Esophagus mucosa (tissue), 1 donor: ENCODE results near the gene RASGRF2. TPM values are rescaled to one million over a fixed set of nuclear protein-coding genes. Genes with fewer than 3 reads are reported as not detected.

Experiments
- ATAC-seq: fragments of 200-7000 bp; cut with Tn5 transposase; one replicate; pipeline ENCODE4 v1.9.1; 2020
- total RNA-seq: library from RNA; stranded (reverse); gene quantifications from one replicate; pipeline ENCODE4 v1.2.4, GENCODE V29; 2023
- donor health status: DM: yes; HTN: yes; CAD: no.

Gene RASGRF2
- total RNA-seq, 1 donor from 2014 or later = 1.1 TPM

DNA sequence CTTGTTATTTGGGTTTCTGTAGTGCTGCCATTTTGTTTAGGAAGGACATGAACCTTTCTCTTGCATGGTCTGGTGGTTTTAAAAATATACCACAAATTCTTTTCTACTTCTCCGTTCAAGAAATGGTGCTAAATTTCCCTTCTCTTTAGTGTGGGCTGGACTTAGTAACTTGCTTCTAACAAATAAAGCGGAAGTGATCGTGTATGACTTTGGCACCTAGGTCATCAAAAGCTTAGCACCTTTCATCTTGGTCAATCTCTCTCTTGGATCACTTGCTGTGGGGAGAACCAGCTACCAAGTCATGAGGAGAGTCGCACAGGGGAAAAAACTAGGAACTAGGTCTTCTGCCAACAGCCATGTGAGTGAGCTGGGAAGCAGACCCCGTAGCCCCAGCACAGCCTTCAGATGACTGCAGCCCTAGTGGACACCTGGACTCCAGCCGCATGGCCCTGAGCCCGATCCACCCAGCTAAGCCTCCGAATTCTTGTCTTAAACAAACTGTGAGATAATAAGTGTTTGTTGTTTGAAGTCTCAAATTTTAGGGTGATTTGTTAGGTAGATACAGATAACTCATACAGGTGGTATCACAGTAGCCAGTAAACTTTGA lies 185.3 kb downstream of the RASGRF2 start:
- ATAC-seq = no peak

GRCh38 chr5:81146031-81146430 lies 185.9 kb downstream of the RASGRF2 start:
- no peak for ATAC-seq

DNA sequence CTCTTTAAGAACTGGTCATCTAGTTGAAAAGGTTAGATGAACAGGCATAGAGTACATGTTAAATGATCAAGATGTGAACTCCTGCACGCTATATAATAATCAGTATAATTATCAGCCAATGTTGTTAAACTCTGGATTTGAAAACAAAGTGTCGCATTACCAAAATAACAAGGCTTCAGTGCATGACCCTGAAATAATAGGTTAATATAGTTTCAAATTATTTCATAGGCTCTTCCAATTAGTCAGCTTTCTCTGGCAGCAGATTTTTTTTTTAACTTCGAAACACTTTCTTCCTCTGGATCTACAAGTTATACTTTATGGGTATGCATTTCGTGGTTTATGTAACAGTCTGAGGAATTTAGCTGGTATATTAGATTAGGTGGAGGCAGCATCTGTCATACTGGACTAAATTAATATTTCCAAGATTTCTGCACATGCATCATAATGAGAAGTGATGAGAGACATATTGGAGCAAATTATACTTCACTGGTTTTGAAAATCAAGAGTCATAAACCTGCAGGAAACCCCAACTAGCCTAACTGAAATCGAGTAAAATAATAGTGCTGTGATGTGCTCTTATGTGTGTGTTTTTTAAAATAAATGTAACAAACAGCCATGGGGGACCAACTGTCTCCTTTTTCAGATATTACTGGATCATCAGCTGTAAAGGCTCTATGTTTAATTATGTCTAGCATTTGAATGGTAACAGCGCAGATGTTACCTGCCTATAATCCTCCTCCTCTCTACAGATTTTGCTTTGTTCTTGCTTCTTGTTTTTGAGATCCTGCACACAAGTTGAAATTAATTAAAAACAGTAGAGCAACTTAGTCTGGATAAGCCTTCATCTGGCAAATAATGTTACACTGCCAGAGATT lies 187.1 kb downstream of the RASGRF2 start:
- ATAC-seq = no peak

- no peak for ATAC-seq
Measured at GRCh38 chr5:81147886-81148571, 187.9 kb downstream of the RASGRF2 start.

DNA sequence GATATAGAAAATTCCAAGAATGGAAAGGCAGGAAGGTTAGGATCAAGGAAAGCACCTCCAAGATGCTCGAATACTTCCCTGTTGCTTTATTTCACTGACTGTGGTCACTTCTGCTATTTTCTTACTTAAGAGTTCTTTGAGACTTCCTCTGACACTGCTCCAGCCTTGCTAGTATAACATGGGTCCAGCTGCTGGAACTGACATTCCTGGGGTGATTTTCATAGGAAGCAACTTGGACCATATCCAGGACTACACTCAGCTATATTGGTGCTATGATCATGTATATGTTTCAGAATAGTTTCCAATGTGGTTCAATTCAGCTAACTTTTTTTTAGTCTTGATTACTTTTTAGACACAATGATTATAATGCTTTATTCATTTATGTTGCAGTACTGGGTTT lies 191.4 kb downstream of the RASGRF2 start:
- ATAC-seq = no peak

GRCh38 chr5:81154725-81155124 lies 194.6 kb downstream of the RASGRF2 start:
- ATAC-seq = no peak

- no peak for ATAC-seq
Measured at GRCh38 chr5:81156732-81157131, 196.6 kb downstream of the RASGRF2 start.

DNA sequence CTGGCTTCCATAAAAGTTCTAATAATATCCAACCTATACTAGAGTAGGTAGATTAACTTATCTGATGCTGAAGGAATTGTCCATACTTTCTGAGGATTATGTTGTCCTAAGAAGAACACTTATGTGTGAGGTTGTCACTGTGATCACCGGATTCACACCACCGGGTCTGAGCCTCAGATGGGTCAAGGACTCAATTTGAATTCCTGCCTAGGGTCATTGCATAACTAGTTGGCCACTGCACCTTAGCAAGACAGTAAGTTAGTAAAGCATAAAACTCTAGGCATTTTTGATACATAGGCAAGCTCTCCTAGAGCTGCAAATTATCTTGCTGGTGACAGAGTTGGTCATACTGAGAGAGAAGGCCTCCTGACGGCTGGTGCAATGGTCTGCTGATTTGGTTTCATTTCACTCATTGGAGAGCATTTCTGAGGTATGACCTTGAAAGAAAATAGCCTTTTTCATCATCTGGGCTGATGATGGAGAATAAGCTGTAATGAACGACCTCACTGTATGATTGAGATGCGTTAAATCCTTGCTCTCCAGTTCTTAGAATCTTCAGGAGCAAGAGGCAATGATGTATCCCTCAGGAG lies 200.9 kb downstream of the RASGRF2 start:
- ATAC-seq = no peak

DNA sequence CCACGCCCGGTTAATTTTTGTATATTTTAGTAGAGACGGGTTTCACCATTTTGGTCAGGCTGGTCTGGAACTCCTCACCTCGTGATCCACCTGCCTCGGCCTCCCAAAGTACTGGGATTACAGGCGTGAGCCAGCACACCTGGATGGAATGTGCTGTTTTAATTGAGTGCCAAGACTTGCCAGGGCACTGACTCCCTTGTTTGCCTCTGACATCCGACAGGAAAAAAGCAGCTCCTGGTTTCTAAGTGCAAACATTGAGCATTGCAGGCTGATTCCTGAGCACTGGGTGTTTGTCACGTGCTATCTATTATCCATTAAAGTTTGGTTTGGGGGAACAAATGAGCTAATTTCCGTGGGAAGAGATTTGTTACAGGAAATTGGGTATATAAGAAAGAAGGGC lies 202.3 kb downstream of the RASGRF2 start:
- ATAC-seq = no peak

DNA sequence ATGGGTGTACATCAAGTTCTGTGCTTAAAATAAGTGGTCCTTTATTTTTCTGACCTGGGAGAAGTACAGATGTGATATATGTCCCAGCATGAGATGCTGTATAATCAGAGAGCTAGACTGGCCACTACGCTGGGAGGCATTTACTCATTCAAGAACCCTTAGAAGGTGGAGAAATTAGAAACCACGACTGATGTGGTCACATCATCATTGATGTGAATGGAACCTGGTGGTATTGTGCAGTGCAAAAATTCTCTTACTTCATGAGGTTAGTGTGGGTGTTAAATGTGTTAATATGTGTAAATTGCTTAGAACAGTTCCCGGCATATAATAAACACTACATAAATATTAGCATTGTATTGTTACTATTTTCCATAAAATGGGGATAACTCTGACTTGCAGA lies 203.5 kb downstream of the RASGRF2 start:
- ATAC-seq = no peak

DNA sequence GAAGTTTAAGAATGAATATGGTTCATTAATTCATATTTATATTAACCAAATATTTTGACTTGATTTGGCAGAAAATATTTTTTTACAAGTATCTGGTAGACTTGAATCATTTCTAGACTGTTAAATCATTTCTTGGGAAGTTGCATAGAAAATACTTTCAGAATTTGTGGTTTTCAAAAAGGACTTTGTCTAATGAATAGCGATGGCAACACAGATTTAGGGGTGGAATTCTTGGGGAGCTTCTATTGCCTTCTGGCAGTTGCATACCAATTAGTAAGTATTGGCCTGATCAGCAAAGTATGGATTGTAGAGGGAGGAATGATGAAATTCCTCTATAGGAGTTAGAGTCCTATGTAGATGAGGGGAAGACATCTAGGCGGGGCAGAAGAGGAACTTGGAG lies 204.3 kb downstream of the RASGRF2 start:
- ATAC-seq = no peak

DNA sequence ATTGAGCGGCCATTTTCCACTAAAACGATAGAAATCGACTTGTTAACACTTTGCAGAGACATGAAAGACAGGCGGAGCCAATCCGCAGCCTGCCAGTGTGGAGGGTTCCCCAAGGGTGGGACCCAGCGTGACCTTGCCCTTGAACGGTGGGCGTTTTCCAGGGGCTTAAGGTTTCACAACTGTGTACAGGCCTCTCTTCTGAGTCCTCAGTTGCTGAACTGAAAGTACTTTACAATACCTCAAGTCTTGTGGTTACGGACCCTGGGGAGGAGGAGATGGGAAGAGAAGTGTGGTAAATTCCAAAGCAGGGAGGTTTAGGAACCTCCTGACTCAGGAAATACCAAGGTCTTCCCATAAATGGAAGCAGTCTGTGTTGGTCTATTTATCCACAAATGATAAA lies 204.8 kb downstream of the RASGRF2 start:
- no peak for ATAC-seq

- ATAC-seq = peak; percentile 81
Measured at GRCh38 chr5:81165493-81166119, 205.4 kb downstream of the RASGRF2 start.

DNA sequence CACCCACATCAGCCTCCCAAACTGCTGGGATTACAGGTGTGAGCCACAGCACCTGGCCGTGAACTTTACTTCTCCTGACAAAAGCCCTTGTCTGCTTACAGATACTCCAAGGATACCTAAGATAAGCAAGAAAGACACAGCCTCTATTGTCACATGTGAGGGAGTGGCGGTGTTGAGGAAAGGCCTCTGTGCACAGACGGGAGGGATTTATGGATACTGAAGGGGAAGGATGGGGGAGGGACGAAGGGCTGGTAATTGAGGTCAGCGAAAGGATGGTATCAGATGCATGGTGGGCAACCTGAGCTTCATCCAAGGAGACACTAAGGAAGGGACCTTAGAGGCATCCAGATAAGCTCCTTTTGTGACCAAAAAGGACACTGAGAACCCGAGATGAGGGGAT lies 206.3 kb downstream of the RASGRF2 start:
- ATAC-seq = no peak

DNA sequence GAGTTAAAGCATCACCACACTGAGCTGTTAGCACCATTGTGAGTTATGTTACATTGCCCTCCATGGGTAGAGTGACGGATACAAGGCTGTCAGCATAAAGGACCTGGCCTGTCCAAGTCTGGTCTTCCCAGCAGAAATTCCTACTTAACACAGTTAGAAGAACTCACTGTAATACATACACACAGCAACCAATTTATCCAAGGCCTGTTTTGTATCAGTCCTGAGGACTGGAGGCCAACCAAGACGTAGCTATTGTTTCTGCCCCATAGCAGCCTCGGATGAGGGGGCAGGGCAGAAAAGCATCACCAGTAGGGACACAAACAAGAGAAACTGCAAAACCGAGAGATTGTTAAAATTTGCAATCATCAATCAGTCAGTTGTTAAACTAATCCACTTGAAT lies 206.9 kb downstream of the RASGRF2 start:
- ATAC-seq = no peak

DNA sequence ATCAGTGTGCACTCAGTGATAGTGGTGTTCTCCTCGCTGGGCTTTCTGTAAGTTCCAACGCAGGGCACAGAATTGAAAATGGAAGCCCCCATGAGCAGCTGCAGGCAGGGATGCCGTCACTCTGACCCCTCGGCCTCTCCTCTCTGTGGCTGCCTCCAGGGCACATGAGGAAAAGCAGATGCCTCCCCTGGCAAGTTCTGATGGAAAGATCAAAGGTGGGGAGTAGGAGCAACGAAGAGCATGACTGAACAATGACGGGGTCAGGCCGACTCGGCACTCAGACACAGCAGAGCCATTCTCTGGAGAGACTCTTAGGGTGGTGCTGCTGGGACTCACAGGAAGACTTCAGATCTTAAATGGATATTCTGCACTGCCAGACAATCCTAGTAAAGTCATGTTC lies 207.4 kb downstream of the RASGRF2 start:
- ATAC-seq = no peak

GRCh38 chr5:81169924-81170323 lies 209.8 kb downstream of the RASGRF2 start:
- no peak for ATAC-seq

GRCh38 chr5:81171769-81172168 lies 211.6 kb downstream of the RASGRF2 start:
- ATAC-seq = peak; percentile 81

DNA sequence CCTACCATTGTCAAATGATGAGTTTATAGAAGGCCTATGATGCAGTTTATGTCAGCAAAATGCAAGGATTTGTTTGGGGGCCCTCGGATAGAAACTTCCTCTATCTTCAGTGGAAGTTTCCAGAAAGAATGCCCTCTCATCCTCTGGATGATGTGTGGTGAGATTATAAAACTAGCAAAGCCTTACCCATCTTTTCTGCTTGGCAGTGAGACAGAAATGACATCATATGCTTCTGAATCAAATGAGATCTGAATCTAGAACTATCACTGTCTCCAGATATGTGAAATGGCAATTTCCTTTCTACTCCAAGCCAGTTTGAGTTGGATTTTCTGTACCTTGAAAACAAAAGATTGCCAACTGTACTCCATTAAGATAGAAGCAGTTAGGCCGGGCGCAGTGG lies 212.5 kb downstream of the RASGRF2 start:
- no peak for ATAC-seq

DNA sequence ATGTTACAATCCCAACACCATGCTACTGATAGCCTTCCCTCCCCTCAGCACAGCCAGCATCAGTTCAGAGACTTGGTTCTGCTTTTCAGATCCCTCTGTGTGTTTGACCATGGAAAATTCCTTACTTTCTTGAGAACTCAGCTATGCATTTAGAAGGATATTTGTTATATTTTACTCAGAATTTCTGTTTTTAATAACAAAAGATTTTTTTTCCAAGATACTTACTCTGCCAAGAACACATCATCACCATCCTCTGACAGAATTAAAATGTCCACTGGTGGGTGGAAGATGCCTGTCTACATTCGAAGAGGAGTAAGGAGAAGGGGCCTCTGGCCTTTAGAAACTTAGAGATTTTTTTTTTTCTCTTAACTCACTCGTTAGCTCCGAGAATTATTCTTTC lies 216.9 kb downstream of the RASGRF2 start:
- ATAC-seq = no peak

- ATAC-seq = no peak
Measured at GRCh38 chr5:81179959-81180358, 219.8 kb downstream of the RASGRF2 start.

DNA sequence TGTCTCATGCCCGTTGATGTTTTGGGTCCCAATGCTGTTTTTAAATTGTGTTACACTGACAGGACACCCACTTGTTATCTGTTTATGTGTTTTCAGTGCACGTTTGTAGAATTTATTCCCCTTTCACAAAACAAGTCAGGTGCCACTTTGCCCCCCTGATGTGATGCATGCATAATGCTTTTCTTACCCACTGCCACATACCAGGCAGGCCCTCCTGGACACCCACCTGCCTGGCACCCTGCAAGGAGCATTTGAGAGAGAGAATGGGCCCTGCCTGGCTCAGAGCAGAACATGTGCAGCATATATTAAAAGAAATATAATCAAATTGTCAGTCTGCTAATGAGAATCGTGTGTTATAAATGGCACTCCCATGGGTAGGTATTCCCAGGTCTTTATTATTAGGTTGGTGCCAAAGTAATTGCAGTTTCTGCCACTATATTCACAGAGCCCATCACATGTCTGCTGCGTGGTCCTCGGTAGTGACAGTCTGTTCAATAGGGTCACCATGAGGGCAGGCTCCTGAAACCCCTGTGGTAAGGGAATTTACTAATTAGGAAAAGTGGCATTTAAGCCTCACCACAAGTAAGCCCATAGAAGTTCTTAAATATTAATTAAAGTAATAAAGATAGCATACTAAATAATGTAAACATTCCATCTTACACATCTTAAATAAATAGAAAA lies 220.8 kb downstream of the RASGRF2 start:
- no peak for ATAC-seq
